GM18870 (cell line): ENCODE measurements around the gene TP53BP2.

Source experiments
- ATAC-seq: cut with Tn5 transposase; IDR thresholded peaks from one replicate; pipeline ENCODE4 v1.9.1; 2021; ENCODE audit warnings: moderate library complexity; ENCODE audit not compliant: unreplicated experiment

TP53BP2 gene

DNA sequence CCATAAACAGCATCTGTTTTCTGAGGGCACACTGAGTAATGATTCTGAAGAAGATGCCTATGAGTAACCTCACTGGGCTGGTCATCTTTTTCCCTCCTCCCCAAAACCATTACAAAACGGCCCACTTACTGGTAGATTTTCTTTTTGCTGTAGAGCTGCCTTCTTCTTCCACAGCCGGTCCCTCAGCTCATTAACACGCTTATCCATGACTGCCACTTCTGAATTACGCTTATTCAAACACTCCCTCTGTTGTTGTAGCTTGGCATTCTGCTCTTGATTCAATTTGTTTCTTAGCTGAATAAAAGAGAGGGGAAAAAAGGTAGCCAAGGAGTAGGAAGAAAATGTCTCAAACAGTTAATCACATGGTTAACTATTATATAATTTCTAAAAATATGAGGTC is 43.1 kb downstream of the TP53BP2 start:
- ATAC-seq = no peak

- no peak for ATAC-seq
These were observed 43.7 kb downstream of the TP53BP2 start for GRCh38 chr1:223802032-223802431.

- ATAC-seq = no peak
These were observed 49.5 kb downstream of the TP53BP2 start for GRCh38 chr1:223796210-223796609.

DNA sequence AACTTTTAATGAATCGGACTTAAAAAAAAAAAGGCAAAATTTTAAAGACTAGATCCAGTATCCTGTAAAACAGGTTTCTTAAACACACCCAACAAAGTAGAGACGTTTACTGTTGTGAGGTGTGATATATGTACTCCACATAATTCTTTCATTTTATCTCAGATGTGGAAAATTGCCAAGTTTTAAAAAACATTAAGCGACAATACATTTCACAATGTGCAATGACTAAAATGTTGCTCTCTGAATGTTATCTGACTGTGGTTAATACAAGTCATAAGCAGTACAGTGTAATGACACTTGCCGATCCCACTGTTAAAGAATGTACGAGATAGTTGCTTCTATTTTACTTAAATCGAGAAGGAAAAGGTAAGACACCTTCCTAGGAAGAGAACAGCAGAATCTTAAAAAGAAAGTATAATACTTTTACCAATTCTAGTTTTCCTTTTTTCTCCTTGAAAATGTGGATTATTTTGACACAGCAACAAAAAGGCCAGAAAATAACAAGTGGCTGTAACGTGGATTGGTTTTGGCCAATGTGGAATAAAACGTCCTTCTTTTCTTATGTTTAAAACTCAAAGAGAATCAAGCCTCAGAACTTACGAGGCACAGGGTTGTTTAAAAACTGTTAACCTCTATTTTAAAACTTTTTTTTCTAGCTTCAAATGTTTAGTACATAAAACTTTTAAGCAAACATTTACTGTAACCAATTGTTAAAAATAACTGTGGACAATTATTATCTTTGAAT is 51.4 kb downstream of the TP53BP2 start:
- no peak for ATAC-seq

DNA sequence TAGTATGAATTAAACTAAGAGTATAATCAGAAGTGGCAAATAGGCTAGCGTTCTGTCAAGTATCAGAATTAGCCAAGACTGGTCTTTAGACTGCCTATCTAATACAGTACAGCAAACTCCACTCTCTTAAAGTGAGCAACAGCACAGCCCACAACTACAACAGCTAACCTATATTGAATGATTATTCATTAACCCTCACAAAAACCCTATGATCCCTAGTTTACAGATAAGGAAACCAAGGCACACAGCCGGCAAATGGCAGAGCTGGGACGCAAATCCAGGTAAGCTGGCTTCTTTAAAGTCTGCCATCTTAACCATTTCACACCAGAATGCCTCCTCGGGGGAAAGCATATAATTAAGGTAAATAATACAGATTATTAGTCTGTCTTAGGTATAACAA is 52.0 kb downstream of the TP53BP2 start:
- no peak for ATAC-seq

DNA sequence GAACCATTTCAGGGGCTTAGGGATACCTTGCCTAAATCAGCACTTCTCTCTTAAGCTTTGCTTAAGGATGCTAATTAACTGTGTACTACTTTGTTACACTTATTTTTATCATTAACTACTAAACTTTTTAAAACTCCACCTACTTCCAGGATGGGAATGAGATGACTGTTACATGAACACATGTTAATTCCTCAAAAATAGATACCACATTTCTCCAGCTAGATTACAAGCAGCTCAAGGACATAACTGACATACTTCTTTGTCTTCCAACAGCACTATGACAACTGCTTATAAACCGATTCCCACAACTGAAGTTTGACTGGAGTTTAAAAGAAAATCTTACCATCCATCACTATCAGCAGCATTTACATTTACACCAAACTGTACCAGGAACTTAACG is 53.7 kb downstream of the TP53BP2 start:
- ATAC-seq = no peak

- no peak for ATAC-seq
These were observed 56.9 kb downstream of the TP53BP2 start for GRCh38 chr1:223788746-223789415.

- no peak for ATAC-seq
These were observed 59.9 kb downstream of the TP53BP2 start for GRCh38 chr1:223785808-223786207.

- no peak for ATAC-seq
These were observed 61.2 kb downstream of the TP53BP2 start for GRCh38 chr1:223784541-223784940.

DNA sequence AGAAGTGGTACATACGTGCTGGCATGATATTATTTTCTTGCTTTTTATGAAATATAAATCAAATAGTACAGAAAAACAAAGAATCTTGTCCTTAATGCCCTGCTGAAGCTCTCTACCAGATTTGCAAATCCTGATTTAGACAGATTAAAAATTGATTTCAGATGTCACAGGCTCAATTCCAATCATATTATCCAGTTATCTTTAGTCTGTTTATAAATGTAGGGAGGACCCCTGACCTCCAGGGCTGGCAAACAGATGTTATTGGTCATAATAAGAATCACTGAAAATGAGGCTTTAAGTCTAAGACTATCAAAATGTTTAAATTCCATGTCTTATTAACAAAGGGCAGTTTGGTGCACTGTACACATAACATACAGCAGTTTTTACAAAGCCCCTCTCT is 62.1 kb downstream of the TP53BP2 start:
- no peak for ATAC-seq

DNA sequence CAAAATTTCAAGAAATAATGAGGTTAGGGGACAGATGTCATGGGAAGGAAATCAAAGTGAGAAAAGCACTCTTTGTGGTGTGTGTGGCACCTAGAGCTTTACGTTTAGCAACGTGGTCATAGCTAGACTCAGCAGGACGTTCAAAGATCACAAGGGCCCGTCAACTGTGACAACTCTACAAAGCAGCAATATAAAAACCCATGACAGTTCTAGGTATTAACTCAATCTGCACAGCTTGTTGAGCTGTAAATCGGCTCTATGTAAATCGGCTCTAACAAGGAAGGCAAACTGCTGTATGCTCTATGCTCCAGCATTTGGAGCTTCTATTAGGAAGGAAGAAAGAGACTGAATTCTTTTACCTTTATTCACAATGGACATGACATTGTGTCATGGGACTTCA is 64.8 kb downstream of the TP53BP2 start:
- ATAC-seq = no peak

GRCh38 chr1:223780318-223780717 is 65.4 kb downstream of the TP53BP2 start:
- no peak for ATAC-seq

- no peak for ATAC-seq
These were observed 68.8 kb downstream of the TP53BP2 start for GRCh38 chr1:223776826-223777454.

DNA sequence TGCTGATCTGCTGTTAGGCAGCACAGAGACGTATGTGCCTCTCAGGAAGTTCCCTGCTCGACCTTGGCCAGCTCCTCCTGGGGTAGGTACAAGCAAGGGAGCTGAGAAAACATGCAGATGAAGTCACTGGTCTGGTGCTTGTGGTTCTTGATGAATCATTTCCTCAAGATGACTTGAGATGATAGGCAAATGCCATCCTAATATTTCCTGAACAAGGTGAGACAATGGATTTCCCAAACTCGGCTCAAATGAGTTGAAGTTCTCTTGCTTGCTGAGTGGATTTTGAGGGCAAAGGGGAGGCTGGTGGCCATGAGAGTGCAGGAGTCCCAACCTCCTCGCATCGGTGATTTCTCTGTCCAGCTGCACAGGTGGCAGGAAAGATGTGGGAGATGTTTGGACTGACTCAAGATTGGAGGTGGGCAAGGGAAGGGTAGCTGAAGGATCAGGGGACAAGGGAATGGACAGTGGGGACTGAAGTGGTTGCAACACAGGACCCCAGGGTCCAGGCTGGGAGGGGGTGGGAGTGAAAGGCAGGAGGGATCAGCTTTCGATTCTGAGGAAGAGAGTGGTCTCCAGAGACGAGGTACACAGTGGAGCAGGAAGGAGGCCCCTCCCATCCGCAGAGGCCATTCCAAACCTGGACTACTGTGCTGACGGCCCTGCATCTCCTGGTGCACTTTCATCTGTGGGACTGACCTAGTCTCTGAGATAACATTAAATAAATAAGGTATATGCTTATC is 69.5 kb downstream of the TP53BP2 start:
- ATAC-seq = no peak

- ATAC-seq = no peak
These were observed 70.1 kb downstream of the TP53BP2 start for GRCh38 chr1:223775711-223776074.

DNA sequence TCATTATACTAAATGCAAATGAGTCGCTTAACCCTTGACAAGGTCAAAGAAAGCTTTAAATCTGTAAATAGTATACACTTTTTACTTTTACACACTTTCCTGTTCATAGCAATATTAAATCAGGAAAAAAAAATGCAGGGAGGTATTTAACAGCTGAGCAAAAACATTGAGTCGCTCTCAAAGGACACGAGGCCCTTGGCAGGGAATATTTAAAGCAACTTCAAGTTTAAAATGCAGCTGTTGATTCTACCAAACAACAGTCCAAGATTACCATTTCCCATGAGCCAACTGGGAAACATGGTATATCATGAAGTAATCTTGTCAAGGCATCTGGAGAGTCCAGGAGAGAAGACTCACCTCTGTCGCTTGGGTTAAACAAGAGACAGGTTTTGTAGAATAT is 70.7 kb downstream of the TP53BP2 start:
- ATAC-seq = no peak

DNA sequence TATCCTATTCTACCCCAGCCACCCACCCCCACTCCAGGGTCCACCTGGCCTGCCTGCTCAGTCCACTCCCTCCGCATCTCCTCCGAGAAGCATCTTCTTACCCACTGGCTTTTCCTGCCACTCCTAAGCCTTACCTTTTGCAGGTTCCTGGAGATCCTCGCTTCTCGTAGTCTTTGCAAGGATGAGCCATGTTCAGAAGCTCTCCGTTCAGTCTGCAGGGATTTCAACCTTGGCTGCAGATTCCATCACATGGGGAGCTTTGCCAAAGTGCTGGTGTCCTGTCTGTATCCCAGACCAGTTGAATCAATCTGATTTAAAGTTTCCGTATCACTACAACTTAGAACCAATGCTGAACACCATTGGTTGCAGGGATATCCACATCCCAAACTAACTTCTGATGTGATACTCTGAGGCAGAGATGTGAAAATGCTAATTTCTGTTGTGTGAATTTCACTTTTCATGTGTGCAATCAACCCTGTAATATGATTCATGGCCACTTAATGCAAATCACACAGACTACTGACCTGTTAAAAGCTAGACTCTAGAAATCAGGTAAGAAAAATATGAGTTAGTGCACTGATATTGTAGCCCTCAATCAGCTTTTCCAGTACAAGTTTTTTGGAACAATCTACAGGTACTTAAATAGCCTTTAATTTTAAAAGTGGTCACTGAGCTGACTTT is 71.5 kb downstream of the TP53BP2 start:
- no peak for ATAC-seq

DNA sequence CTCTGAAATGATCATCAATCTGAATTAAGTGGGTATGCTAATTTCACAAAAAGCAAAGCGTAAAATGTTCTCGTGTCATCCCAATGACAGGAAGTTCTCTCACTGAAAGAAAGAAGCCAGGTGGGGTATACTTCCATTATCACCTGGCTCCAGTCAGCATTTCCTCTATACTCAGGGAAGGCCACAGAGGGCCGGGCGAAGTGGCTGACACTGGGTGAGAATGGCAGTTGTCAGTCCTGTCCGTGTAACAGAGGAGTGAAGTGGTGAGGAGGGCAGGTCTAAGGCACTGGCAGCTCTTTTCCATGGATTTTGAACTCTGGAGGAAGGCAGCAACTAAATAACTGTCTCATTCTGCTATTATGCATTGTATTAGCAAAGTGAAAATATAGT is 73.0 kb downstream of the TP53BP2 start:
- no peak for ATAC-seq

GRCh38 chr1:223771814-223772770 is 73.7 kb downstream of the TP53BP2 start:
- no peak for ATAC-seq

GRCh38 chr1:223771469-223771813 is 74.3 kb downstream of the TP53BP2 start:
- ATAC-seq = no peak
